Endothelial cell of umbilical vein (primary cell): ENCODE data around the gene ADAM8. TPM values are rescaled to one million over a fixed set of nuclear protein-coding genes. Genes with fewer than 3 reads are reported as not detected.

Source experiments
- BruUV-seq: library from RNA; stranded (reverse); fragments of 400-500 nt; replicated peaks from 2 replicates; lab custom pipeline; 2021; lab: Mats Ljungman, UMichigan
- CTCF ChIA-PET: fragments of 300-600, 350-600 bp; sonication (Branson Sonifier 250); formaldehyde crosslinking; loops from one replicate; lab custom pipeline; 2021; ENCODE audit warnings: antibody characterized with exemption, inconsistent platforms; lab: Charles Lee
- POLR2A ChIA-PET: fragments of 300-600, 350-600 bp; sonication (Branson Sonifier 250); formaldehyde crosslinking; loops from one replicate; lab custom pipeline; 2021; ENCODE audit warnings: antibody characterized with exemption, inconsistent platforms; lab: Charles Lee
- DNase-seq: peaks from one replicate; pipeline ENCODE4 v3.0.0-alpha.2; 2011; ENCODE audit warnings: low read depth, low spot score
- FAIRE-seq: peaks from 2 replicates; lab custom pipeline; 2011; peaks lifted over from hg19 to GRCh38; lab: Jason Lieb, UNC
- H2AFZ ChIP-seq: 2 replicates; pipeline ENCODE4 v1.6.0; 2012; ENCODE audit warnings: low read depth, low read length, control low read depth, inconsistent platforms
- H3K27ac ChIP-seq: 2 replicates; pipeline ENCODE4 v1.5.1; 2011; ENCODE audit warnings: low read depth, mild to moderate bottlenecking, control low read depth, low read length, moderate library complexity; ENCODE audit not compliant: insufficient read depth
- H3K27me3 ChIP-seq, 2 experiments: 2 replicates each; pipeline versions ENCODE4 v1.6.0 to v1.6.1; 2011; ENCODE audit warnings: low read length in 2 of 2, mixed read lengths in 1 of 2; ENCODE audit not compliant: control insufficient read depth in 2 of 2, insufficient read depth in 2 of 2
- H3K36me3 ChIP-seq, 2 experiments: 2 replicates in 1 of 2; 3 replicates in 1 of 2; pipeline ENCODE4 v1.5.1; 2011; ENCODE audit warnings: low read length in 2 of 2, mild to moderate bottlenecking in 1 of 2, moderate library complexity in 1 of 2; ENCODE audit not compliant: control insufficient read depth in 2 of 2, insufficient read depth in 2 of 2; ENCODE audit errors: extremely low read depth in 1 of 2
- H3K4me1 ChIP-seq: 3 replicates; pipeline ENCODE4 v1.5.1; 2011; ENCODE audit warnings: mild to moderate bottlenecking, low read length; ENCODE audit not compliant: control insufficient read depth, insufficient read depth; ENCODE audit errors: extremely low read depth
- H3K4me2 ChIP-seq: 2 replicates; pipeline ENCODE4 v1.6.1; 2011; ENCODE audit warnings: low read length, control low read depth, mixed read lengths; ENCODE audit not compliant: insufficient read depth
- H3K4me3 ChIP-seq, 3 experiments: fragments of 200-600 bp in 1 of 3; sonication (generic), shearing (Covaris generic) in 1 of 3; replicated peaks in 1 of 3; 2 replicates each; pipeline ENCODE4 v1.5.1; 2011 to 2016; ENCODE audit warnings: control low read depth in 3 of 3, low read length in 3 of 3, mild to moderate bottlenecking in 2 of 3, inconsistent platforms in 1 of 3, low read depth in 1 of 3, moderate library complexity in 1 of 3; ENCODE audit not compliant: insufficient read depth in 1 of 3
- H3K79me2 ChIP-seq: 2 replicates; pipeline ENCODE4 v1.6.0; 2012; ENCODE audit warnings: low read length, inconsistent platforms; ENCODE audit not compliant: control insufficient read depth, insufficient read depth
- H3K9ac ChIP-seq: replicated peaks from 2 replicates; pipeline ENCODE3; 2011; ENCODE audit warnings: low read length, control low read depth; ENCODE audit not compliant: insufficient read depth; ENCODE audit errors: extremely low read depth
- H3K9me1 ChIP-seq: replicated peaks from 3 replicates; pipeline ENCODE4 v1.6.0; 2011; ENCODE audit warnings: mild to moderate bottlenecking, low read length; ENCODE audit not compliant: control insufficient read depth, insufficient read depth; ENCODE audit errors: extremely low read depth
- H3K9me3 ChIP-seq: replicated peaks from 2 replicates; pipeline ENCODE4 v1.5.1; 2012; ENCODE audit warnings: low read length, inconsistent platforms; ENCODE audit not compliant: control insufficient read depth, insufficient read depth
- H4K20me1 ChIP-seq: replicated peaks from 2 replicates; pipeline ENCODE3; 2011; ENCODE audit warnings: mild to moderate bottlenecking, low read length; ENCODE audit not compliant: control insufficient read depth, insufficient read depth; ENCODE audit errors: extremely low read depth
- CTCF ChIP-seq, 2 donors: IDR thresholded peaks; 1 replicate in 1 of 2; 2 replicates in 1 of 2; pipeline ENCODE4 v1.5.1; 2011; ENCODE audit warnings: low read length in 2 of 2, mild to moderate bottlenecking in 2 of 2, moderate library complexity in 2 of 2, control low read depth in 1 of 2, inconsistent platforms in 1 of 2, low read depth in 1 of 2; ENCODE audit not compliant: insufficient read depth in 1 of 2; ENCODE audit errors: extremely low read depth in 1 of 2
- EZH2 ChIP-seq: IDR thresholded peaks from 2 replicates; pipeline ENCODE4 v1.6.1; 2012; ENCODE audit warnings: borderline replicate concordance, low read depth, mild to moderate bottlenecking, moderate library complexity, low read length, inconsistent platforms; ENCODE audit not compliant: severe bottlenecking
- FOS ChIP-seq: IDR thresholded peaks from 2 replicates; pipeline ENCODE4 v1.6.1; 2011; ENCODE audit warnings: mild to moderate bottlenecking, low read length, moderate library complexity, borderline replicate concordance; ENCODE audit not compliant: insufficient read depth
- GATA2 ChIP-seq: IDR thresholded peaks from 2 replicates; pipeline ENCODE4 v1.7.0; 2011; ENCODE audit warnings: low read depth, mild to moderate bottlenecking, moderate library complexity, mixed read lengths, low read length; ENCODE audit not compliant: insufficient read length, insufficient read depth
- JUN ChIP-seq: IDR thresholded peaks from 2 replicates; pipeline ENCODE4 v1.6.1; 2011; ENCODE audit warnings: borderline replicate concordance, low read depth; ENCODE audit not compliant: insufficient read length, insufficient read depth
- MAX ChIP-seq: IDR thresholded peaks from 2 replicates; pipeline ENCODE4 v1.6.1; 2011; ENCODE audit not compliant: insufficient read depth, insufficient read length
- MYC ChIP-seq: IDR thresholded peaks from one replicate; pipeline ENCODE4 v1.6.1; 2011; ENCODE audit warnings: mild to moderate bottlenecking, low read depth, low read length
- POLR2A ChIP-seq: IDR thresholded peaks from 2 replicates; pipeline ENCODE4 v1.6.1; 2012; ENCODE audit warnings: low read depth, mild to moderate bottlenecking, control low read depth, low read length
- POLR2AphosphoS5 ChIP-seq: IDR thresholded peaks from 2 replicates; pipeline ENCODE4 v1.6.1; 2012; ENCODE audit warnings: low read depth, mild to moderate bottlenecking, control low read depth, low read length, moderate library complexity; ENCODE audit not compliant: insufficient read depth
- dilution Hi-C: fragments of 300-500 bp; cut with MboI; formaldehyde crosslinking; loops from one replicate; pipeline ENCODE4 v1.15.0; 2019; ENCODE audit warnings: low sequenced_read_pairs; ENCODE audit not compliant: extremely low pct_ligation_motif_present
- intact Hi-C: fragments of 100-400 bp; cut with micrococcal nuclease; formaldehyde crosslinking; loops from one replicate; pipeline ENCODE4 v1.10.0; 2022
- polyA plus RNA-seq, 4 experiments: library from polyadenylated mRNA; depleted of rRNA in 3 of 4; stranded (reverse) in 3 of 4; unstranded in 1 of 4; fragments of >200 nt; gene quantifications; 2 replicates each; pipeline versions ENCODE4 v1.2.1 to v1.2.3, GENCODE V29; 2011 to 2012; ENCODE audit warnings: missing spikeins in 1 of 4
- total RNA-seq: library from RNA; stranded (reverse); gene quantifications from 2 replicates; pipeline ENCODE4 v1.2.3, GENCODE V29; 2021

Gene ADAM8
- total and polyA plus RNA-seq, 2 donors (not counting 3 experiments of a cell fraction or from before 2014, with no cell fraction given) = 0.51 to 0.55 TPM

DNA sequence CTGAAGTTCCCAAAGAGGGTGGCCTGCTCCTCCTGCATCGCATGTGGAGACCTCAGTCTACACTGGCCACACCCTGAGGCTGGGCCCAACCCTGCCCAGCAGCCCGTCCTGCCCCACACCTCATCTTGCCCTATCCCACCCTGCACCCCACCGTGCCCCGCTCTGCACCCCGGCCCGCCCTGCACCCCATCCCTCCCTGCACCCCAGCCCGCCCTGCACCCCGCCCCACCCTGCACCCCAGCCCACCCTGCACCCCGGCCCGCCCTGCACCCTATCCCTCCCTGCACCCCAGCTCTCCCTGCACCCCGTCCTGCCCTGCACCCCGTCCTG, 24.5 kb downstream of the ADAM8 start:
- Histone ChIP-seq H3K27me3 (no peaks in the 10 kb centered on the region), H3K36me3 (no peaks in the 10 kb centered on the region), H3K9me3 (no peaks in the 10 kb centered on the region), H3K4me1 (peaks cover 1% of the 10 kb centered on the region), H4K20me1 (no peaks in the 10 kb centered on the region), H3K27ac (no peak overlapping the region), H3K9me1 (no peaks in the 10 kb centered on the region), H2AFZ (no peak overlapping the region), H3K79me2 (no peaks in the 10 kb centered on the region), H3K4me2 (no peak overlapping the region), H3K4me3 (no peak overlapping the region), H3K9ac (no peak overlapping the region)
- no peak for DNase-seq
- BruUV-seq = no TSS peak
- TF ChIP-seq GATA2 = no peak
- no peak for TF ChIP-seq MYC
- no peak for TF ChIP-seq CTCF (IDR thresholded peaks at IDR 0.05; ENCODE audit: extremely low read depth in 1 of 2, insufficient read depth in 1 of 2, low read depth in 1 of 2, low read length in 2 of 2)
- TF ChIP-seq EZH2 = no peak
- TF ChIP-seq POLR2A = no peak
- no peak for TF ChIP-seq MAX
- no peak for TF ChIP-seq POLR2AphosphoS5
- no peak for TF ChIP-seq JUN
- no peak for TF ChIP-seq FOS
- intact Hi-C loops = no loop called here
- dilution Hi-C loops = no loop called here
- POLR2A ChIA-PET = no interaction called here
- no peak for FAIRE-seq
- CTCF ChIA-PET = no interaction called here
